Spinal cord (tissue), 10 donors: ENCODE results near the gene PLSCR3. TPM values are rescaled to one million over a fixed set of nuclear protein-coding genes. Genes with fewer than 3 reads are reported as not detected.
"Not testable (repeated sequence)": the region's sequence is repeated elsewhere in the genome, so short reads cannot be mapped to it uniquely, and the experiment has no call there.

Experiments
- DNase-seq, 6 donors: peaks; one replicate each; pipeline versions ENCODE4 v3.0.0 to v3.0.0-alpha.2; 2013 to 2015; ENCODE audit warnings: low spot score in 6 of 6, low read depth in 4 of 6
- H3K27ac ChIP-seq: one replicate; pipeline ENCODE4 v1.5.1; 2013; ENCODE audit warnings: low read depth, low read length, control low read depth
- H3K27me3 ChIP-seq: one replicate; pipeline ENCODE4 v1.6.1; 2013; ENCODE audit warnings: low read length; ENCODE audit not compliant: control insufficient read depth, insufficient read depth
- H3K36me3 ChIP-seq: one replicate; pipeline ENCODE4 v1.6.1; 2013; ENCODE audit warnings: low read length; ENCODE audit not compliant: control insufficient read depth, insufficient read depth
- H3K4me1 ChIP-seq: one replicate; pipeline ENCODE4 v1.6.1; 2013; ENCODE audit warnings: low read length; ENCODE audit not compliant: control insufficient read depth, insufficient read depth
- H3K4me3 ChIP-seq: one replicate; pipeline ENCODE4 v1.5.1; 2013; ENCODE audit warnings: low read depth, low read length, control low read depth
- H3K9me3 ChIP-seq: one replicate; pipeline ENCODE4 v1.6.1; 2013; ENCODE audit warnings: low read length; ENCODE audit not compliant: control insufficient read depth, insufficient read depth
- WGBS: methylation state at CpG from one replicate; pipeline ENCODE4 v1.1.5; 2013; ENCODE audit warnings: missing lambda C conversion rate; ENCODE audit not compliant: insufficient coverage; 5-methylcytosine and 5-hydroxymethylcytosine counted together
- polyA plus RNA-seq, 2 donors: library from polyadenylated mRNA; unstranded; fragments of 120-200 nt; gene quantifications; one replicate each; pipeline ENCODE4 v1.2.1, GENCODE V29; 2013; ENCODE audit not compliant: insufficient read length in 2 of 2
- total RNA-seq, 2 donors: library from RNA; depleted of rRNA in 1 of 2; stranded (reverse); fragments of 120-200 nt in 1 of 2; fragments of >200 nt in 1 of 2; gene quantifications; one replicate each; pipeline versions ENCODE4 v1.2.3 to v1.2.4, GENCODE V29; 2013 to 2014
- donor health status: healthy.

Gene PLSCR3
- total and polyA plus RNA-seq, 4 donors: 8.0 to 38.8 (median 25.5) TPM

DNA sequence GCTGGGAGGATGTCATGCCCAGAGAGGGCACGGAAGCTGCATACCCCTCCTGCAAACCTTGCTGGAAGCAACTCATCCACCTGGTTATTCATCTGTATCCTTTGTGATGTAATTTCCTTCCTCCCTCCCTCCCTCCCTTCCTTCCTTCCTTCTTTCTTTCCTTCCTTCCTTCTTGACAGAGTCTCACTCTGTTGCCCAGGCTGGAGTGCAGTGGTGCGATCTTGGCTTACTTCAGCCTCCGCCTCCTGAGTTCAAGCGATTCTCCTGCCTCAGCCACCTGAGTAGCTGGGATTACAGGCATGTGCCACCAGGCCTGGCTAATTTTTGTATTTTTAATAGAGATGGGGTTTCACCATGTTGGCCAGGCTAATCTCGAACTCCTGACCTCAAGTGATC lies 25.7 kb downstream of the PLSCR3 start:
- not testable (repeated sequence) for H3K27me3 ChIP-seq, H3K27ac ChIP-seq, H3K36me3 ChIP-seq, H3K9me3 ChIP-seq, H3K4me1 ChIP-seq, DNase-seq, H3K4me3 ChIP-seq
- 77% methylated on average over 5 of the region's 5 CpGs for WGBS

DNA sequence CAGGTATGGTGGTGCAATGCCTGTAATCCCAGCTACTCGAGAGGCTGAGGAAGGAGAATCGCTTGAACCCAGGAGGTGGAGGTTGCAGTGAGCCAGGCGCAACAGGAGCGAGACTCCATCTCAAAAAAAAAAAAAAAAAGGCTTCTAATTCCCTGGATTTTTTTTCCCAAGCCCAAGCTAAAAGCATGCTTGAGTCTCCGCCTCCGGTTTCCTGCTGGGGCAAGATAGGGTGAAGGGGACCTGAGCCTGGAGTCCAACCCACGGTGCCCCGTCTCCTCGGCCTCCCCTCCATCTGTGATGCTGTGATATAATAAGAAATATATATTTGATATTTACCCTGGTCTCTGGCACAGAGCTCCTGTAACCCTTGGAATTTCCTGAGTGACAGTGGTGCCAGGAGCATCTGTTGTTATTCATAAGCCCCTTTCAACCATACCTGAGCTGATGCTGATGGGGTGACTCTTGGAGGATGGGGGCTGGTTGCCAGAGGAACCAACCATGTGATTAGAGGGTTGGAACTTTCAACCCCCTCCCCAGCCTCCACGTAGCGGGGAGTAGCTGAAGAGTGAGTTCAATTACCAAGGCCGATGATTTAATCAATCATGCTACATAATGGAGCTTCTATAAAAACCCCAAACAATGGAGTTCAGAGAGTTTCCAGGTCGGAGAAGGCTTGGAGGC lies 26.3 kb downstream of the PLSCR3 start:
- Histone ChIP-seq H3K4me1 (no peaks in the 10 kb centered on the region), H3K27ac (no peak overlapping the region), H3K27me3 (peaks cover 3% of the 10 kb centered on the region), H3K36me3 (no peaks in the 10 kb centered on the region), H3K4me3 (no peak overlapping the region), H3K9me3 (no peaks in the 10 kb centered on the region)
- no CpG with 5 or more reads among the region's 13 CpGs for WGBS
- DNase-seq: no peak

DNA sequence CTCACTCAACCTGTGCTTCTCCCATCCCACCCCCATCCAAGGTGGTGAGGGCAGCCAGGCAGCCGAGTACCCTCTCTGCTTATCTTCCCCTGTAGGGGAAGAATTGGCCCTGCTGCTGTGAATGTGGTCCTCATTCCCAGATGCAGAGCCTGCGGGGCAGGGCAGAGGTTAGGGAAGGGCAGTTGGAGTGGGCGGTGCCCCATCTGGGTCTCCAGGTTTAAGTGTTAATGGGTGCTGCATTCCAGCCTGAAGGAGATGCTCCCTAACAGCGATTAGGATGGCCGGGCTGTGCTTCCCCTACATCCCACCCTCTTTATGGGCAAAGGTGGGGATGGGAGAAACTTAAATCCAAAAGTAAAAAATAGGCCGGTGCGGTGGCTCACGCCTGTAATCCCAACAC lies 27.2 kb downstream of the PLSCR3 start:
- H3K4me1 ChIP-seq: no peaks in the 10 kb centered on the region
- WGBS: 73% methylated on average over 2 of the region's 8 CpGs
- no peaks in the 10 kb centered on the region for H3K9me3 ChIP-seq
- H3K27ac ChIP-seq: no peak overlapping the region
- DNase-seq: no peak
- H3K36me3 ChIP-seq: no peaks in the 10 kb centered on the region
- no peak overlapping the region for H3K4me3 ChIP-seq
- peaks cover 3% of the 10 kb centered on the region for H3K27me3 ChIP-seq

DNA sequence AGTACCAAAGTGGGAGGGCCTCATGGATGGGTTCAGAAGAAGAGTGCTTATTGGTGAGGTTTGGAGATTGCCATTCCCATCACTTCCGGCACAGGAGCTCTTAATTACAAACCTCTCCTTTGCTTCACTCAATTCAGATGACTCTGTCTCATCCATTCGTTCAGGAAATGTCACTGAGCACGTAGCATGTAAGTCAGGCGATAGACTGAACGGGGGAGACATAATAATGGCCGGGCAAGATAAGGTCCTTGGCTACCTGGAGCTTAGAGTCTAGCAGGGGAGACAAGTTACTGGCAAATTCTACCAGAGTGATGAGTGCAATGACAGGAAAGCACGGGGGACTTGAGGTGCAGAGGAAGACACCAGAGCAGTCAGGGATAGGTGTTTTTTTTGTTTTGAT lies 28.4 kb downstream of the PLSCR3 start:
- H3K9me3 ChIP-seq, H3K4me1 ChIP-seq, DNase-seq, H3K4me3 ChIP-seq, H3K27ac ChIP-seq, H3K27me3 ChIP-seq, H3K36me3 ChIP-seq: not testable (repeated sequence)
- WGBS: no CpG with 5 or more reads among the region's 7 CpGs

DNA sequence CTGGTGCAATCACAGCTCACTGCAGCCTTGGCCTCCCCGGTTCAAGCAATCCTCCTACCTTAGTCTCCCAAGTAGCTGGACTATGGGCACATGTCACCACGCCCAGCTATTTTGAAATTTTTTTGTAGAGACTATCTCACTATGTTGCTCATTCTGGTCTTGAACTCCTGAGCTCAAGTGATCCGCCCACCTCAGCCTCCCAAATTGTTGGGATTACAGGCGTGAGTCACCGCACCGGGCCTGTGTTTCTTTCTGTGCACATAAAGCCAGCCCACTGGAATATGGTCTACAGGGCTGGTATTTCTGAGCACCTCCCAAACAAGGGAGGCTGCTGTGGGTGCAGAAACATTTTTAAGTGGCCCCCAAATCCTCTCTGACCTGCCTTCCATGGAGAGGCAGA lies 31.0 kb downstream of the PLSCR3 start:
- no peak for DNase-seq
- WGBS: 95% methylated on average over 4 of the region's 6 CpGs
- no peaks in the 10 kb centered on the region for H3K36me3 ChIP-seq

DNA sequence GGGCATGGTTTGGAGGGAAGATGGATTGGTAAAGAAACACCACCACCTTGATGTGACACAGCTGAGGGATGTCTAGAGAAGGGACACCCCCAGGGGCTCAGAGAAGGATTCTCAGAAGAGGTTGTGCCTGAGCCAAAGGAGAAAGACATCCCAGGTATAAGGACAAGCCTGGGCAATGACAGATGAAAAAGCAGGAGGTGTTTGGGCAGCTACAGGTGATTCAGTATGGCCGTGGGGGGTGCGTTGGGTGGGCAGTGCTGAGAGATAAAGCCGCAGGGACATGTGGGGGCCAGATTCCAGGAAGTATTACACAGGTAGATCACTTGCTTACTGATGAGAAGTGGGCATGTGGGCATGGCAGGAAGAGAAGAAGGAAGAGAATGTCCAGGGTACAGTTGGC lies 32.4 kb downstream of the PLSCR3 start:
- no peaks in the 10 kb centered on the region for H3K36me3 ChIP-seq

More for the DNA sequence above, 31.0 kb downstream of the PLSCR3 start:
- Histone ChIP-seq H3K27me3 (no peaks in the 10 kb centered on the region), H3K4me1 (no peaks in the 10 kb centered on the region), H3K9me3 (no peaks in the 10 kb centered on the region), H3K4me3 (no peak overlapping the region), H3K27ac (no peak overlapping the region)

DNA sequence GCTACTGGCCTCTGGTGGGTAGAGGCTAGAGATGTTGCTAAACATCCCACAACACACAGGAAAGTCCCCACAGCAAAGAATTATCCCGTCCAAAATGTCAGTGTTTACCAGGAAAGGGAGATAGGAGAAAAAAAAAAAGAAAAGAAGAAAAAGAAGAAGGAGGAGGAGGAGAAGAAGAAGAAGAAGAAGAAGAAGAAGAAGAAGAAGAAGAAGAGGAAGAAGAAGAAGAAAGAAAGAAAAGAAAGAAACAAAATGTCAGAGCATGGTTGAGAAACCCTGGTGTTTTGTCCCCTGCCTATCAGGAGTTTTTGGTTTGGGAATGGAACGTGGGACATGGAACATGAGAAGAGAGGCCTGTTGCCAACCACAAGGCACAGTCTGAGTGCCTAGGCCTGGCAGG lies 36.9 kb downstream of the PLSCR3 start:
- no peak for DNase-seq
- 89% methylated on average over 1 of the region's 2 CpGs for WGBS
- Histone ChIP-seq H3K4me3 (no peak overlapping the region), H3K4me1 (peaks cover 41% of the 10 kb centered on the region), H3K36me3 (peaks cover 5% of the 10 kb centered on the region), H3K27ac (no peak overlapping the region), H3K9me3 (no peaks in the 10 kb centered on the region), H3K27me3 (no peaks in the 10 kb centered on the region)

More for the DNA sequence above, 32.4 kb downstream of the PLSCR3 start:
- Histone ChIP-seq H3K4me3 (no peak overlapping the region), H3K27me3 (no peaks in the 10 kb centered on the region), H3K9me3 (no peaks in the 10 kb centered on the region), H3K27ac (no peak overlapping the region), H3K4me1 (no peaks in the 10 kb centered on the region)
- DNase-seq: no peak
- whole genome bisulfite sequencing: 50% methylated on average over 3 of the region's 3 CpGs

DNA sequence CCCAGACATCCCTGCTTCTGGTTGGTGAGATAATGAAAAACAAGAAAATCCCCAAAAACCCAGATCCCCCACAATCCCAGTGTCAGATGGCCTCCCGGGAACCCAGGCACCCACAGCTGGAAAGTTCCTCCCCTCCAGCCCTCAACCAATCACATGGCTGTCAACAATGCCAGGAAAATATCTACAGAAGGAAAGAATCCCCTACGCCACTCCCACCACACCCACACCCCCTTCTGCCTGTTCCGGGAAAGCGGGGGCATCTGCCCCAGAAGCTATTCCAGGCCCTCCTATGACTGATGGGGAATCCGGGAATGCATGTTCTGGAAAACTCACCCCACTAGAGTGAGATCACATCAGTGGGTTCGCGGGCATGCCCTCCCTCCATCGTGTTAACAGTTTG lies 37.6 kb downstream of the PLSCR3 start:
- no peak overlapping the region for H3K4me3 ChIP-seq
- H3K27ac ChIP-seq: no peak overlapping the region
- H3K27me3 ChIP-seq: no peaks in the 10 kb centered on the region

DNA sequence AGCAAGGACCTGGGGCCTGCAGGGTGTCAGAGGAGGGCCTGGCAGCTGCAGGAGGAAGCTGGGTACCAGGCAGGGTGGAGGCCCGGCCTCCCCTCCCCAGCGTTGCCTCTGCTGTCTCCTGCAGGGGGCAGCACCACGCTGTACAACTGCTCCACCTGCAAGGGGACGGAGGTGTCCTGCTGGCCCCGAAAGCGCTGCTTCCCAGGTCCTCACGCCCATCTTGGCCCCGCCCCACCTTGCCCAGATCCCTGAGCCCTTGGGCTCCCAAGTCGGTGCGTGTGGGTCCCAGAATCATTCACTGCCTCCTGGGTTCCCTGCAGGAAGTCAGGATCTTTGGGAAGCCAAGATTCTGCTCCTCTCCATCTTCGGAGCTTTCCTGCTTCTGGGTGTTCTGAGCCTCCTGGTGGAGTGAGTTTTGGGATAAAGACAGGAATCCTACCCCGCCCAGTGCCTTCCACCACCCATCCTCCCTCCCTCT lies 38.2 kb downstream of the PLSCR3 start:
- Histone ChIP-seq H3K27me3 (no peaks in the 10 kb centered on the region), H3K4me3 (no peak overlapping the region), H3K36me3 (peaks cover 5% of the 10 kb centered on the region), H3K4me1 (peaks cover 48% of the 10 kb centered on the region), H3K9me3 (no peaks in the 10 kb centered on the region), H3K27ac (peak overlapping the region; percentile 88)
- DNase-seq: peak in 2 of 6 donors; percentile 73 to 76
- WGBS: 23% methylated on average over 11 of the region's 12 CpGs

More for the DNA sequence above, 37.6 kb downstream of the PLSCR3 start:
- WGBS: 78% methylated on average over 7 of the region's 8 CpGs
- no peak for DNase-seq
- no peaks in the 10 kb centered on the region for H3K9me3 ChIP-seq
- peaks cover 45% of the 10 kb centered on the region for H3K4me1 ChIP-seq
- peaks cover 5% of the 10 kb centered on the region for H3K36me3 ChIP-seq

DNA sequence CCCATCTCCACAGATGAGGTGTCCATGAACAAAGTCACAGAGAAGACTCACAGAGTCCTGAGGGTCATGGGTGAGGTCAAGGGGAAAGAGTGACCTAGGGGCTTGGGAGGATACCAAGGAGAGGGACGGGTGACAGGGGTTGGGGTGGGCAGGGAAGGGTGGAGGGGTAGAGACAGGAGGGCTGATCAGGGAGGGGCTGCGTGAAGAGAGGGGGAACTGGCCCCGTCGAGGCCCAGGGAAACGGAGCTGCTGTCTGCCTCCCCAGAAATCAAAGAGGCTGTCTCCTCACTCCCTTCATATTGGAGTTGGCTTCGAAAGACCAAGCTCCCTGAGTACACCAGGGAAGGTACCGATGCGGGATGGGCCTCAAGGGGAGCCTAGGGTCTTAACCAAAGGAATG lies 38.8 kb downstream of the PLSCR3 start:
- peaks cover 5% of the 10 kb centered on the region for H3K36me3 ChIP-seq
- DNase-seq: no peak
- 90% methylated on average over 1 of the region's 8 CpGs for WGBS
- no peak overlapping the region for H3K4me3 ChIP-seq
- peak overlapping the region; percentile 88 for H3K27ac ChIP-seq
- peaks cover 53% of the 10 kb centered on the region for H3K4me1 ChIP-seq
- H3K27me3 ChIP-seq: no peaks in the 10 kb centered on the region
- no peaks in the 10 kb centered on the region for H3K9me3 ChIP-seq
